Cardiac septum (tissue), 1 donor: ENCODE data around the gene CD93. TPM values are rescaled to one million over a fixed set of nuclear protein-coding genes. Genes with fewer than 3 reads are reported as not detected.

Experiments used
- DNase-seq: peaks from one replicate; pipeline ENCODE4 v3.0.0-alpha.2; 2020; ENCODE audit warnings: low spot score
- intact Hi-C: fragments of 100-400 bp; cut with DNase I; formaldehyde crosslinking; loops from one replicate; pipeline ENCODE4 v1.14.0; 2022
- total RNA-seq: library from RNA; stranded (reverse); fragmentation: NEBNext Ultra II Directional; extraction: Animal tissue kit (Norgen Biotek cat#: 25700); gene quantifications from one replicate; pipeline ENCODE4 v1.2.1, GENCODE V29; 2021
- donor health status: DM: no; HTN: no; CAD: no.

The CD93 gene
- total RNA-seq, 1 donor from 2014 or later, result 40.3 TPM

- intact Hi-C loops, result loop anchor here (10.0 kb wide), 1 partner anchor 273 kb away; no protein-coding TSS in a partner anchor
- DNase-seq, result no peak
These were observed 17.8 kb downstream of the CD93 start for GRCh38 chr20:23068283-23068682.

- no peak for DNase-seq
- intact Hi-C loops, result loop anchor here (10.0 kb wide), 1 partner anchor 272 kb away; no protein-coding TSS in a partner anchor
These were observed 19.4 kb downstream of the CD93 start for GRCh38 chr20:23066772-23067171.

GRCh38 chr20:23065266-23066201 is 20.6 kb downstream of the CD93 start:
- intact Hi-C loops, result loop anchor here (10.0 kb wide), 1 partner anchor 271 kb away; no protein-coding TSS in a partner anchor
- no peak for DNase-seq

GRCh38 chr20:23063581-23063980 is 22.5 kb downstream of the CD93 start:
- no peak for DNase-seq
- intact Hi-C loops, result loop anchor here (5.0 to 10.0 kb wide), 2 partner anchors 89 to 269 kb away; no protein-coding TSS in a partner anchor

- no peak for DNase-seq
These were observed 23.0 kb downstream of the CD93 start for GRCh38 chr20:23063168-23063567.

GRCh38 chr20:23062632-23063031 is 23.5 kb downstream of the CD93 start:
- intact Hi-C loops, result loop anchor here (5.0 to 10.0 kb wide), 2 partner anchors 90 to 268 kb away; no protein-coding TSS in a partner anchor
- DNase-seq, result no peak

More at GRCh38 chr20:23063168-23063567, 23.0 kb downstream of the CD93 start:
- intact Hi-C loops, result loop anchor here (5.0 to 10.0 kb wide), 2 partner anchors 89 to 268 kb away; no protein-coding TSS in a partner anchor

- no peak for DNase-seq
- intact Hi-C loops, result loop anchor here (5.0 to 10.0 kb wide), 2 partner anchors 90 to 267 kb away; no protein-coding TSS in a partner anchor
These were observed 24.2 kb downstream of the CD93 start for GRCh38 chr20:23061734-23062561.

GRCh38 chr20:23061262-23061661 is 24.9 kb downstream of the CD93 start:
- intact Hi-C loops, result loop anchor here (5.0 to 10.0 kb wide), 2 partner anchors 91 to 266 kb away; no protein-coding TSS in a partner anchor
- no peak for DNase-seq

GRCh38 chr20:23060629-23061028 is 25.5 kb downstream of the CD93 start:
- DNase-seq, result no peak
- intact Hi-C loops, result loop anchor here (5.0 to 10.0 kb wide), 2 partner anchors 92 to 266 kb away; no protein-coding TSS in a partner anchor

GRCh38 chr20:23059846-23060245 is 26.3 kb downstream of the CD93 start:
- DNase-seq, result no peak
- intact Hi-C loops, result loop anchor here (5.0 to 10.0 kb wide), 3 partner anchors 92 to 285 kb away; no protein-coding TSS in a partner anchor

GRCh38 chr20:23059001-23059400 is 27.1 kb downstream of the CD93 start:
- intact Hi-C loops, result loop anchor here (10.0 kb wide), 1 partner anchor 286 kb away; no protein-coding TSS in a partner anchor

GRCh38 chr20:23058240-23058639 is 27.9 kb downstream of the CD93 start:
- intact Hi-C loops, result loop anchor here (10.0 kb wide), 1 partner anchor 287 kb away; no protein-coding TSS in a partner anchor

More at GRCh38 chr20:23059001-23059400, 27.1 kb downstream of the CD93 start:
- DNase-seq, result no peak

GRCh38 chr20:23052904-23053303 is 33.2 kb downstream of the CD93 start:
- intact Hi-C loops, result loop anchor here (5.0 to 10.0 kb wide), 2 partner anchors 149 to 292 kb away; no protein-coding TSS in a partner anchor
- DNase-seq, result no peak

More at GRCh38 chr20:23058240-23058639, 27.9 kb downstream of the CD93 start:
- DNase-seq, result no peak

- DNase-seq, result peak; percentile 89
- intact Hi-C loops, result loop anchor here (2.0 to 10.0 kb wide), 4 partner anchors 151 to 360 kb away; no protein-coding TSS in a partner anchor
These were observed 35.1 kb downstream of the CD93 start for GRCh38 chr20:23050847-23051627.

GRCh38 chr20:23050076-23050838 is 35.9 kb downstream of the CD93 start:
- intact Hi-C loops, result loop anchor here (2.0 to 10.0 kb wide), 4 partner anchors 152 to 359 kb away; no protein-coding TSS in a partner anchor
- peak; percentile 90 for DNase-seq

- intact Hi-C loops, result loop anchor here (2.0 to 10.0 kb wide), 5 partner anchors 153 to 359 kb away; no protein-coding TSS in a partner anchor
- DNase-seq, result peak; percentile 93
These were observed 36.7 kb downstream of the CD93 start, which contains the start of gene THBD for GRCh38 chr20:23049201-23050075. Gene THBD, minus strand, starts transcription at chr20:23049672. Its CDS starts 168 bp downstream, at chr20:23049504.
